ENCODE data around the gene CDKN2B. TPM values are rescaled to one million over a fixed set of nuclear protein-coding genes. Genes with fewer than 3 reads are reported as not detected.

The CDKN2B gene
- total RNA-seq, 1 donor from 2014 or later: 2.3 TPM

GRCh38 chr9:21982861-21983560 is 26.1 kb downstream of the CDKN2B start:
- intact Hi-C loops (cut with DNase I): loop anchor here (10.0 kb wide), 1 partner anchor 58 kb away; no protein-coding TSS in a partner anchor
- DNase-seq (no peak), ATAC-seq (ENCODE audit: poor library complexity) (no peak)

DNA sequence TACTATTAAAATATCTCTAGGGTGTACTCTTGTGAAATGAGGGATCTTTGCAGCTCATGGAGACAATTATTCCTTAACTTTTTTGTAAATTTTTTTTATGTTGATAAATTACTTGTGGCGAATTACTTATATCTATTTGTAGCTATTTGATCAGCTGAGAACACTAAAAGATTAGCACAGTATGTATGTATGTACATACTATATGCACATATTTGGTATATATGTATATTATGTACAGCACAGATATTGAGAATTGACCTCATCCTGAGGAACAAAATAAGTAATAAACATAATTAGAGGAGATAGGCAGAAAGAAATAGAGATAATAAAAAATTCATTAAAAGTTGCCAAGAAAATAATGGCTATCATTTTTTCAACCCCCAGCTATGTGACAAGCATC is 26.7 kb downstream of the CDKN2B start:
- ATAC-seq (ENCODE audit: poor library complexity): no peak
- no peak for DNase-seq
- intact Hi-C loops (cut with DNase I): loop anchor here (10.0 kb wide), 1 partner anchor 58 kb away; no protein-coding TSS in a partner anchor

- no peak for ATAC-seq (ENCODE audit: poor library complexity)
- no peak for DNase-seq
- intact Hi-C loops (cut with DNase I): no loop called here
Observed at GRCh38 chr9:21976334-21976875, 32.7 kb downstream of the CDKN2B start.

DNA sequence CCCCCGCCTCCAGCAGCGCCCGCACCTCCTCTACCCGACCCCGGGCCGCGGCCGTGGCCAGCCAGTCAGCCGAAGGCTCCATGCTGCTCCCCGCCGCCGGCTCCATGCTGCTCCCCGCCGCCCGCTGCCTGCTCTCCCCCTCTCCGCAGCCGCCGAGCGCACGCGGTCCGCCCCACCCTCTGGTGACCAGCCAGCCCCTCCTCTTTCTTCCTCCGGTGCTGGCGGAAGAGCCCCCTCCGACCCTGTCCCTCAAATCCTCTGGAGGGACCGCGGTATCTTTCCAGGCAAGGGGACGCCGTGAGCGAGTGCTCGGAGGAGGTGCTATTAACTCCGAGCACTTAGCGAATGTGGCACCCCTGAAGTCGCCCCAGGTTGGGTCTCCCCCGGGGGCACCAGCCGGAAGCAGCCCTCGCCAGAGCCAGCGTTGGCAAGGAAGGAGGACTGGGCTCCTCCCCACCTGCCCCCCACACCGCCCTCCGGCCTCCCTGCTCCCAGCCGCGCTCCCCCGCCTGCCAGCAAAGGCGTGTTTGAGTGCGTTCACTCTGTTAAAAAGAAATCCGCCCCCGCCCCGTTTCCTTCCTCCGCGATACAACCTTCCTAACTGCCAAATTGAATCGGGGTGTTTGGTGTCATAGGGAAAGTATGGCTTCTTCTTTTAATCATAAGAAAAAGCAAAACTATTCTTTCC is 34.2 kb downstream of the CDKN2B start:
- intact Hi-C loops (cut with DNase I): no loop called here
- DNase-seq: peak; percentile 46
- ATAC-seq (ENCODE audit: poor library complexity): peak; percentile 62

- intact Hi-C loops (cut with DNase I): no loop called here
- no peak for ATAC-seq (ENCODE audit: poor library complexity)
- no peak for DNase-seq
Observed at GRCh38 chr9:21974343-21974721, 34.8 kb downstream of the CDKN2B start.

GRCh38 chr9:21972361-21972760 is 36.7 kb downstream of the CDKN2B start:
- intact Hi-C loops (cut with DNase I): no loop called here
- DNase-seq: no peak
- ATAC-seq (ENCODE audit: poor library complexity): no peak

- DNase-seq (no peak), ATAC-seq (ENCODE audit: poor library complexity) (no peak)
- intact Hi-C loops (cut with DNase I): no loop called here
Observed at GRCh38 chr9:21970800-21971640, 38.1 kb downstream of the CDKN2B start.

GRCh38 chr9:21969951-21970799 is 38.9 kb downstream of the CDKN2B start:
- DNase-seq: no peak
- no peak for ATAC-seq (ENCODE audit: poor library complexity)
- intact Hi-C loops (cut with DNase I): no loop called here

DNA sequence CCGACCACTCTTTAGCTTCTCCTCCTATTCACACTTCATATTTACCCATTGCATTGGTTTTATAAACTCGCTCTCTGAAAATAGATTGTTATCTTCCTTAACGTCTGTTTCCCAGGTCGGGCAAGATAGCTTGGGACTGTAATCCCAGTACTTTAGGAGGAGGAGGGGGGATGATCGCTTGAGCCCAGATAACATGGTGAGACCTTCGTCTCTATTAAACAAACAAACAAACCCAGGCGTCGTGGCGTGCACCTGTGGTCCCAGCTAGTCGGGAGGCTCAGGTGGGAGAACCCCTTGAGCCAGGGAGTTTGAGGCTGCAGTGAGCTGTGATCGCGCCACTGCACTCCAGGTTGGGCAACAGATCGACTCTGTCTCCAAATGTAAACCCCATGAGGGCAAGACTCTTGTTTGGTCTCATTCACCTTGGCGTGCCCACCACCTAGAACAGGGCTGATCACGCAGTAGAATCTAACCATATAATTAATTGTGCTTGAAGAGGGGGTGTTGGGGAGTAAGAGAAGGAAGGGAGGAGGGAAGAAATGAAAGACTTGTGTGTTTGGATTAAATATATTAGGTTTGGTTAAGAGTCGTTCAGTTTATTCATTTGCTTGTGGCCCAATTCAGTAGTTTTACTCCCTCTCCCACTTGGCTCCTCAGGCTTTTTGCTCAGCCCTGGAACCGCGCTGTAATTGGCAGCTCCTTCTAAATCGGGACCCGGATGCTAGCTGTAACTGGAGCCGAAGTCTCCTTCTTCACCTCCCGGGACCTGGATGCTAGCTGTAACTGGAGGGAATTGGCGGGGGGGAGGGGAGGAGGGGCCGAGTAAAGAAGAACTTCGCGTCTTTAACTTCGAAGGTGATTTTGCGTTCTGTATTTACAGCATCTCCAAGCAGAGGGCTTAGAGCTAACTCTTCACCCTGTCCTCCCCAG is 39.8 kb downstream of the CDKN2B start:
- no peak for DNase-seq
- ATAC-seq (ENCODE audit: poor library complexity): no peak
- intact Hi-C loops (cut with DNase I): no loop called here

- no peak for DNase-seq
- intact Hi-C loops (cut with DNase I): no loop called here
Observed at GRCh38 chr9:21968331-21969010, 40.6 kb downstream of the CDKN2B start.

GRCh38 chr9:21967702-21968101 is 41.4 kb downstream of the CDKN2B start:
- ATAC-seq (ENCODE audit: poor library complexity): no peak
- intact Hi-C loops (cut with DNase I): no loop called here

More at GRCh38 chr9:21968331-21969010, 40.6 kb downstream of the CDKN2B start:
- no peak for ATAC-seq (ENCODE audit: poor library complexity)

DNA sequence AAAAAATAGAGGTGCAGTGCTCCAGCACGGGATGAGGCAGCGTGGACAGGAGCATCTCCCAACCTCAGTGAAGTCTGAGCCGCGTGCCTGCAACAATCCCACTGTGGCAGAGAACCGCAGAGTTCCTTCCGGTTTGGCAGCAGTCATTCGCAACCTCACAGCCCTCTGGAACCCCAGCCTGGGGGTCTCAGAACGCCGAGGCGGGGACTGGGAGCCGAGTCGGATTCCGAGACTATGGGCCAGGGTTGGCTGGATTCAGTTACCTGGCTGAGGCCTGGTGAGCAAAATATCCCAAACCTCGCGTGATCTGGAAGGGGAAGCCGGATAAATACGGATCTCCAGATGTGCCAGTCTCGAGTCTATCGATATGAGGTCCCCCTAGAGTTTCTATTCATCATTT is 41.9 kb downstream of the CDKN2B start:
- intact Hi-C loops (cut with DNase I): no loop called here
- no peak for DNase-seq
- no peak for ATAC-seq (ENCODE audit: poor library complexity)

More at GRCh38 chr9:21967702-21968101, 41.4 kb downstream of the CDKN2B start:
- DNase-seq: no peak

DNA sequence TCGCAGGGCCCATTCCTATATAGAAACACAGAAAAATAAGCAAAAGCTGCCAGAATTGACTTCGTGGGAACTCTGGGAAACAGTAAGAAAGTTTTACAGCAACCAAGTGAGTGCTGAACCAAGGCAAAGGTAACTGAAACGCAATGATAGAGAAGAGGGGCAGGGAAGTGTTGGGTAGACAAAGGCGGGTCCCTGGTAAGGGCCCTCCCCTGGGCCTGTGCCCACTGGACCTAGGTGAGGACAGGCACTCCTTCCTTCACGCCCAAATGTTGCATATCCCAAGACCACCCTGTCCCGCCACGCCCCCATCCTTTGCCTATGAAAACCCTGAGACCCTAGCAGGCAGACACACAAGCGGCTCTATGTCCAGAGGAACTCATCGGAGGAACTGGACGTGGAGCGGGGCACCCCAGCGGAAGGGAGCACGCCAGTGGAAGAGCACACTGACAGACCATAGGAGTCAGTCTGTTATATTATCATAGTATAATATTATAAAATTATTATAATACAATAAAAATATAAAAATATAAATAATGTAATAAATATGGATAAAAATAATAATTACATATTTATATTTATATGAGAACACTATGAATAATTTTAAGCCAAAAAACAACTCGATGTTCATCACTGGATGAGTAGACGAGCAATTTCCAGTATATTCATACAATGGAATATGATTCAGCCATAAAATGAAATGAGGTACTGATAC is 42.8 kb downstream of the CDKN2B start:
- intact Hi-C loops (cut with DNase I): no loop called here
- no peak for DNase-seq
- ATAC-seq (ENCODE audit: poor library complexity): no peak

DNA sequence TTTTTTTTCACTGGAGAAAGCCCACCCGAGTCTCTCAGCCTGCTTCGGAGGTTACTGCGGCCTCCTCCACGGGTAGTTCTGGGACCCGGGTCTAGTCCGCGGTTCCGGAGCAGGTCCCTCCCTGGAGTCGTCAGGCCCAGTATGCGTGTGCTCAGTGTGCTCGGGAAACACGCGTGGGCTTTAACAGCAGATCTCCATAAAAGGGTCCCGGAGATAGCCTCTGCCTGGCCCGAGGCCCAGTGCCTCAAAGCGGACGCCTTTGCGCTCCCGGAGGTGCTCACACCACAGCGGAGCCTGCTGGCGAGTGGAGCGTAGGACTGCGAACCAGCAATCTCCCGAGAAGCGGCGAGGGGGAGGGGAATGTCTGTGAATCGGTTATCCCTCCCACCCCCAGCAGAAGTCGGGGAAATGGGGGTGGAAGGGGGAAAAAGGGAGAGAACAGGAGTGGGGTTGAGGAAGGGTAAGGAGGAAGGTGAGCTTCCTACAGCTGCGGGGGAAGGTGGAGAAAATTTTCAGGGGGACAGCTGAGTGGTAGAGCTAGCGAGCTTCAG is 43.6 kb downstream of the CDKN2B start:
- DNase-seq (peak; percentile 59), ATAC-seq (ENCODE audit: poor library complexity) (no peak)
- intact Hi-C loops (cut with DNase I): no loop called here

- ATAC-seq (ENCODE audit: poor library complexity) (peak; percentile 31), DNase-seq (peak; percentile 47)
- intact Hi-C loops (cut with DNase I): no loop called here
Observed at GRCh38 chr9:21964925-21965385, 44.1 kb downstream of the CDKN2B start.

- intact Hi-C loops (cut with DNase I): no loop called here
- DNase-seq: no peak
Observed at GRCh38 chr9:21961569-21961968, 47.5 kb downstream of the CDKN2B start.

More at GRCh38 chr9:21961569-21961968, 47.5 kb downstream of the CDKN2B start:
- no peak for ATAC-seq (ENCODE audit: poor library complexity)

Measured in Right ventricle myocardium superior (tissue), 1 donor.